ENCODE results near the gene MORN5.

- TF ChIP-seq POLR2A (IDR thresholded peaks at IDR 0.05; ENCODE audit: low read depth, low read length) (no peak), POLR2AphosphoS5 (IDR thresholded peaks at IDR 0.05; ENCODE audit: low read depth, low read length) (no peak), TAF1 (IDR thresholded peaks at IDR 0.05; ENCODE audit: borderline replicate concordance, low read depth, low read length) (no peak)
These were observed 27.2 kb upstream of the MORN5 start for GRCh38 chr9:122132539-122132938.
